H54 (cell line): Measurements from ENCODE around the gene ARHGEF1.

Experiments
- DNase-seq: peaks from one replicate; pipeline ENCODE4 v3.0.0; 2011; ENCODE audit warnings: low spot score, mixed read lengths; ENCODE audit not compliant: insufficient read length
- FAIRE-seq: peaks from 3 replicates; lab custom pipeline; 2011; peaks lifted over from hg19 to GRCh38; lab: Jason Lieb, UNC
- POLR2A ChIP-seq: IDR thresholded peaks from 2 replicates; pipeline ENCODE4 v1.6.1; 2011; ENCODE audit warnings: low read depth, mild to moderate bottlenecking, low read length

The ARHGEF1 gene

DNA sequence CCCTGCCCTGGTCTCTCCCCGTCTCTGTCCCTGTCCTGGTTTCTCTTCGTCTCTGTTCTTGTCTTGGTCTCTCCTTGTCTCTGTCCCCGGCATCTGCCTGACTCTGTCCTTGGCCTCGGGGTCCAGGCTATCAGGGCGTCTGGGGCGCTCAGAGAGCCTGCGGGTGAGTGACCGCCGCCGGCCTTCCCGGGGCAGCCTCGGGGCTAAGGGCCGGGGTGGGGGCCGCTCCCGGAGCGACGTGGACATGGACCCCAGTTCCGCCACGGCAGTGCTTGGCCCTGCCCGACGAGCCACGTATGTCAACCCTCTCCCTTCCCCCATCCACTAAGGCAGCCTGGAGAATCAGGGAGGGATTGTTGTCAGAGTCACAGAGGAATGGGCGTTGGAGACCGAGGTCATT is 14.8 kb downstream of the ARHGEF1 start:
- TF ChIP-seq POLR2A = no peak
- FAIRE-seq (no peak), DNase-seq (no peak)

DNA sequence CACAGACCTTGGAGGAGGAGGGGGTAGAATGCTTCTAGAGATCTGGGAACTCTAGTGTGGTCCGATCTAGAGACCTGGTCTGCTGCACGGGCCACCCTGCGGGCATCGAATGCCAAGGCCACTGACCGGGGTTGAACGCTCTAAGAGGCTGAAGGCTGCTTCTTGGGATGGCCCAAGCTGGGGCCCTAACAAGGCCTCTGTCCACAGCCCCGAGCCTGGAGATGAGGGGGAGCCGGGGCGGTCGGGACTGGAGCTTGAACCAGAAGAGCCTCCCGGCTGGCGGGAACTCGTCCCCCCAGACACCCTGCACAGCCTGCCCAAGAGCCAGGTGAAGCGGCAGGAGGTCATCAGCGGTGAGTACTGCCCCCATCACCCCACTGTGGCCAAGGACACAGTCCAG is 15.3 kb downstream of the ARHGEF1 start:
- no peak for FAIRE-seq
- DNase-seq = no peak
- no peak for TF ChIP-seq POLR2A

DNA sequence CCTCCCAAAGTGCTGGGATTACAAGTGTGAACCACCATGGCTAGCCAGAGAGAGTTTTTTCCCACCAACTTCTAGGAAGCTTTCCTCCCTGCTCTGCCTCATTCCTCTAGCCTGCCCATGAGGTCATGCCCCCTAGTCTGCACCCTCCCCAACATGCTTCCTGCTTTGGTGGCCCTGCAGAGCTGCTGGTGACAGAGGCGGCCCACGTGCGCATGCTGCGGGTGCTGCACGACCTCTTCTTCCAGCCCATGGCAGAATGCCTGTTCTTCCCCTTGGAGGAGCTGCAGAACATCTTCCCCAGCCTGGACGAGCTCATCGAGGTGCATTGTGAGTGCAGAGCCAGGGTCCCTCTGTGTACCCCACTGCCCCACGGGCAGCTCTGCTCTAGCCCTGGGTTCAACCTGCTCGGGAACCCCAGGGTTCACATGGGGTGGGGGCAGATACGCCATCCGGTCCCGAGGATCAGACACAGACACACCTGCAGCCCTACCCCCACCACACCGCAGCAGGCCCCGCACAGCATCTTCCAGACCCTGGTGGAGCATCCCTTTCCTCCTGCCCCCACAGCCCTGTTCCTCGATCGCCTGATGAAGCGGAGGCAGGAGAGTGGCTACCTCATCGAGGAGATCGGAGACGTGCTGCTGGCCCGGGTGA is 18.9 kb downstream of the ARHGEF1 start:
- DNase-seq = no peak
- no peak for FAIRE-seq
- TF ChIP-seq POLR2A = no peak

DNA sequence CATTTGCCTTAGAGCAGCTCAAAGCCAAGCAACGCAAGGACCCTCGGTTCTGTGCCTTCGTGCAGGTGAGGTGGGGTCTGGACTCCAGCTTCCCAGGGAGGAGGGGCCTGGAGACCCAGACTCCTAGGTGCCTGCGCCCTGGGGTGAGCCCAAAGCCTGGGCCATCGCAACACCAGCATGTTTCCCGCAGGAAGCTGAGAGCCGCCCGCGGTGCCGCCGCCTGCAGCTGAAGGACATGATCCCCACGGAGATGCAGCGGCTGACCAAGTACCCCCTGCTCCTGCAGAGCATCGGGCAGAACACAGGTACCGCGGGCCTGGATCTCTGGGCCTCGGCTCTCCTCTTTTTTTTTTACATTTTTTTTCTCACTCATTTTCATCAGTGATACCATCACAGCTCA is 19.6 kb downstream of the ARHGEF1 start:
- FAIRE-seq (no peak), DNase-seq (no peak)
- TF ChIP-seq POLR2A = no peak

DNA sequence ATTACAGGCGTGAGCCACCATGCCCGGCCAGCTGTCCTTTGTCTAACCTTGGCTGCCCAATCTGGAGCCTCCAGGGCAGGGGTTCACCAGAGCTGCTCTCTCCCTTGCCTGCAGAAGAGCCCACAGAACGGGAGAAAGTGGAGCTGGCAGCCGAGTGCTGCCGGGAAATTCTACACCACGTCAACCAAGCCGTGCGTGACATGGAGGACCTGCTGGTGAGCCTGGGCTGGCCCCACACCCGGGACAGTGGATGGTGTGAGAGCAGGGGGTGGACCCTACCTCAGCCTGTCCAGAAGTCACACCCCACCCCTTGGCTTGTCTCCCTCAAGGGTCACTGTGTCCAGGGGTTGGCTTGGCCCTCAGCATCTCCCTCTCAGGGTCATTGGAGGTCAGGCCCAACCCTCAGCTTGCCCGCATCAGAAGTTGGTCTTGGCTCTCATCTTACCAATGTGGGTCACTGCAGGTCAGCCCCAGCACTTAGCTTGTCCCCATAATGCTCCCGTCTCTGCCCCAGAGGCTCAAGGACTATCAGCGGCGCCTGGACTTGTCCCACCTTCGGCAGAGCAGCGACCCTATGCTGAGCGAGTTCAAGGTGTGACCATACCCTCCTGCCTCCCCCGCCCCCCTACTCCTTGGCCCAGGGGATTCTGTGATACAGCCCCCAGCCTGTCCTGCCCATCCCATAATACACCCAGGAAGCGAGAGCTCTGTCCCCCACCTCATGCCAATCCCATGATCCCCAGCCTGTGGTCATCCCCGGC is 20.4 kb downstream of the ARHGEF1 start:
- no peak for FAIRE-seq
- no peak for DNase-seq

DNA sequence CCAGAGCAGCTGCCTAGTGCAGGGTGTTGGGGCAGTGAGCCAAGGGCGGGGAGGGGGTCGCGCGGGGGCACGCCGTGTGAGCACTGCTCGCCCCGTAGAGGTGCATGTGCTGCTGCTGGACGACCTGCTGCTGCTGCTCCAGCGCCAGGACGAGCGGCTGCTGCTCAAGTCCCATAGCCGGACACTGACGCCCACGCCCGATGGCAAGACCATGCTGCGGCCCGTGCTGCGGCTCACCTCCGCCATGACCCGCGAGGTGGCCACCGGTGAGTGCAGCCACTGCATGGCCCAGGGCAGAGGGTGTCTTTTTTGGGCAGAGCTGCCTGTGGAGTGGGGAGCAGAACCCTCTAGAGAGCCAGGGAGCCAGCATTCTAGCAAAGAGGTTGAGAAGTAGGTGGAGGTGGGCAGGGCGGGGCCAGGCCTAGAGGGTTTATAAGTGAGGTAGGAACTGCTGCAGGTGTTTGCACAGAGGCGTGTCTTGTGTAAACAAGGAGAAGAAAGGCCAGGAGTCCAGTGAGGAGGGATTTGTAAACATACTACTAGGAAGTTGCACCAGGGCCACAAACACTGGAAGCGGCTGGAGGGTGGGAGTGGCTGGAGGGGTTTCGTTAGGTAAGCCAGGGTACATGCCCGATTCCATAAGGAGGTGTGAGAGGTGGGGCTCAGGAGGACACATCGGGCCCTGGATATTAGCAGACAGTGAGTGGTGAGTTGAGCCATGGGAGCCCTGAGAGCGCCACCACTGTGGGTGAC is 21.3 kb downstream of the ARHGEF1 start:
- DNase-seq (no peak), FAIRE-seq (no peak)
- TF ChIP-seq POLR2A = no peak

More for the DNA sequence above, 20.4 kb downstream of the ARHGEF1 start:
- no peak for TF ChIP-seq POLR2A

DNA sequence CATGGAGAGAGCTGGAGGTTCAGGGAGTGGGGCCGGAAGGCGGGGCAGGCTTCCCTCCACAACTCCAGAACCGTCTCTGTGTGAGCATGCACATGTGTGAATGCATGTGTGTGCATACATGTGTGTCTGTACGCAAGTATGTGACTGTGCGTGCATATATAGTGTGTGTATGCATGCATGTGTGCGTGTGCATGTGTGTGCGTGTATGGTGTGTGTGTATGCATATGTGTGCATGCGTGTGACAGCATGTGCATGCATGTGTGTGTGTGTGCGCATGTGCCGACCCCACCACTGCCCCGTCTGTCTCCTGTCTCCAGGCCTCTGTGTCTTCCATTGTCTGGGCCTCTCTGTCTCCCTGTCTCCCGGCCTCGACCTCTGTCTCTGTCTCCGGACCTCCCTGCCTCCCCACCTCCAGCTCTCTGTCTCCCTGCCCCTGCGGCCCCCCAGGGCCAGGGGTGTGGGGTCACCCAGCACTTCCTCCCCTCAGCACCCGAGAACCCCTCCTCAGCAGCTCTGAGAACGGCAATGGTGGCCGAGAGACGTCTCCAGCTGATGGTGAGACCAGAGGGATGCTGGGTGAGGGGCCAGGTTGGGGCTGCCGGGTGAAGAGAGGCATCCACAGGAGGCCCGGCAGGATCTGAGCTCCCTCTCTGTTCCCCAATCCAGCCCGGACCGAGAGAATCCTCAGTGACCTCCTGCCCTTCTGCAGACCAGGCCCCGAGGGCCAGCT is 22.5 kb downstream of the ARHGEF1 start:
- no peak for TF ChIP-seq POLR2A
- FAIRE-seq = no peak

DNA sequence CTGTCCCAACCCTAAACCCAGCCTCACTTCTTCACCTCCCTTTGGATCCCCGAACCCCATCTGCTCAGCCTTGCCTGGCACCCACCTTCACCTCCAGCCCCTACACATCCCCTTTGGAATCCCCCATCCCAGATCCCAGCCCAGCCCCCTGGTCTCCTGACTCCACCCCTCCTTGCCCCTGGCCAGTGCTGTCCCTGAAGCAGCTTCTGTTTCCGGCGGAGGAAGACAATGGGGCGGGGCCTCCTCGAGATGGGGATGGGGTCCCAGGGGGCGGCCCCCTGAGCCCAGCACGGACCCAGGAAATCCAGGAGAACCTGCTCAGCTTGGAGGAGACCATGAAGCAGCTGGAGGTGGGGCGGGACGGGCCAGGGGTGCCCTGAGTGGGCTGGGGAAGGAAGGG is 23.3 kb downstream of the ARHGEF1 start:
- no peak for DNase-seq
- no peak for TF ChIP-seq POLR2A
- no peak for FAIRE-seq

More for the DNA sequence above, 22.5 kb downstream of the ARHGEF1 start:
- DNase-seq = no peak

DNA sequence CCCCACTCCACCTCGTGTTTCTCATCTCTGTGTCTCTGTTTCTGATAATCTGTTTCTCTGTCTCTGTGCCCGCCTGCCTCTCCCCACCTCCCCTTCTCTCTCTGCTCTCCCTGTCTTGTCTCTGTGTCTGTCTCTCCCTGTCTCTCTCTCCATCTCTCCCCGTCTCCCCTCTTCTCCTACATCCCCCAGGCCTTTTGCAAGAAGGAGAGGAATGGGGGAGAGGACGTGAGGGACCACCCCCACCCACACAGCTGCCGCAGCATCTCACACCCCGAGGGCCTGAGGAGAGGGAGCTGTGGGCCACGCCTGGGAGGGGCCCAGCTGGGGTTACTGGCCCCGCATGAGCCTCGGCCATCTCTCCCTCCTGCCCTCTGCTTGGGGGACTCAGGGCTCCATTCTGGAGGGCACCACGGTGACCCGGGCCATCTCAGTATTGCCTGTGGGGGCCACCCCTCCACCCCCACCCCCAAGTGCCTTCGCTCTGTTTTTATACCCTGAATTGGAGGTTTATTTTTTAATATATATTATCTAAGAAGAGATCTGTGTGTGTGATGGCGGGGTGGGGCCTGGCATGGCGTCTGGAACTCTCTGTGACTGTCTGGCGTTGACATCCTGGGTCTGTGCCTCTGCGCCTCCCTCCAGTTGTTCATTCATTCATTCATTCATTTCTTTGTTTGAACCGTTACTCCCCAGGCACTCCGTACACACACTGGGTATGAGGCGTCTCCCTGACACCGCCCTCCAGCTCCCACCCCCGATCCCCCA is 24.1 kb downstream of the ARHGEF1 start:
- FAIRE-seq = no peak
- TF ChIP-seq POLR2A = no peak
- no peak for DNase-seq

DNA sequence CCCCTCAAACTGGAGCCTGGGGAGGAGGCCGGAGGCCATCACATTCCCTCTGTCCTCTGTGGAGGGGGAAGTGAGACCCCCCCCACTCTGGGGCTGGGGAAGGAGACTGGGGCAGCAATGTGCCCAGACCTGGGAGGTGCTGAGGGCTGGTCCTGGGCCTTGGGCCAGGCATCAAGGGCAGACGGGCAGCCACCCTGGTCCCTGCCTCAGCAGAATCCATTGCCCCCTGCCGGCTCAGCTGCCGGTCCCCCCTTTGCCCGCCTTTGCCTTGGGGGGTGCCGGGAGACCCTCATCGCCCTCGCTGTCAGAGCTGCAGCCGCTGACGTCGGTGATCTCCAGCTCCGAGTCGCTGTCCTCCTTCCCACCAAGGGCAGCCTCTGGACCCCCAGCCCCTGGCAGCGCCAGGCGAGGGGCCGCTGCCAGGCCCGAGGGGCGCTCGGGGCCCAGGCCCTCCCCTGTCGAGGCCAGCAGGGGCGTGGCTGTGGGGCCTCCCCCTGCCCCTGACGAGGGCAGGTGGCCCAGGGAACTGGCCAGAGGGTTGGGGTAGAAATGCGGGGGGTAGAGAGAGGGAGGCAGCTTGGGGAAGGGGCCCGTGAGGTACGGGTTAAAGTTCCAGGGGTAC is 25.1 kb downstream of the ARHGEF1 start:
- no peak for DNase-seq
- no peak for FAIRE-seq
- TF ChIP-seq POLR2A = no peak

DNA sequence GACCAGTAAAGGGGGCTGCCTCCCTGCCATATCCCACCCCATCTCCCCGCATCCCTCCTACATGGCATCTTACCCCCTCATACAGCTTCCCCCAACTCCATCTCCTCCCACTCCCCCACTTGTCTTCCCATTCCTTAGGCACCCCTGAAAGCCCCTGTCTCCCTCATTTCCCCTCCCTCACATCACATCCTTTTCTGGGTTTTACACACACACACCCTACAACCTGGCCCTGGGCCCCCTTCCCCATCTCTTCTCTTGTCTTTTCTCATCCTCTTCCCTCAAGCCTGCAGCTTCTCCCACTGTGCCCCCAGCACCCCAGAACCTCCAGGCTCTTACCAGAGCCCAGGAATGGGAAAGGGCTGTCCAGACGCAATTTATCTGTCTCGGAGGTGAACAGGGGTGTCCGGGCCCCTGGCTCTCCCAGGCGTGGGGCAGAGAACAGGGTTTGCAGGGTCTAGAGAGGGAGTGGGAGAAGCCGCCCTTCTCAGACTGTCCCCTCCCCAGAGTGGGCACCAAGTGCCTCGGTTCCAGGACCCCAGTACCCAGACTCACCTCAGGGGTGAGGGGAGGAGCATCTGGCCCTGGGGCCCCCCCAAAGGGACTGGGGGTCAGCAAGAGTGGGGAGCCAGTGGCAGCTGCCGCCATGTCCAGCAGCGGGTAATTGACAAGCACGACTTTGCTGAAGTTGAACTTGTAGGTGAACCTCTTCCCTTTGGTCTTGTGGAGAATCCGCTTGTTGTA is 25.9 kb downstream of the ARHGEF1 start:
- no peak for TF ChIP-seq POLR2A
- FAIRE-seq (no peak), DNase-seq (no peak)

DNA sequence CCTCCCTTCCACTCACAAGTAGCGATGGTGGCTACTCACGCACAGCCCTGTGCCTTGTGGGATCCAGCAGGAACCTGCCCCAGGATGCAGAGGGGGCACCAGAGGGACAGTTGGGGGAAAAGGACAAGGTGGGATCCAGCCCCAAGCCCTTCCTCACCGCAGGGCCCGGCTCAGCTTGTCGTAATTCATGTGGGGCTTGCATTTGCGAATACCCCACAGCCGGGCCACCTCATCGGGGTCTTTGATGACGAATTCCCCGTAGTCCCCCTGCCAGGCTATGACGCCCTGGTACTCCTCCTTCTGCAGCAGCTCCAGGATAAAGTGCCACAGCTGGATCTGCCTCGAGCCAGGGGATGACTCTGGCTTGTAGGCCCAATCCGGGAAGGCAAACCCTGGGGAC is 26.7 kb downstream of the ARHGEF1 start:
- no peak for TF ChIP-seq POLR2A
- no peak for FAIRE-seq
- DNase-seq = no peak
